K562 (cell line): ENCODE measurements around the gene NRIP2. TPM values are rescaled to one million over a fixed set of nuclear protein-coding genes. Genes with fewer than 3 reads are reported as not detected.

ENCODE experiments used
- ATAC-seq: fragments of 200-7000 bp; cut with Tn5 transposase; 3 replicates; pipeline ENCODE4 v1.9.1; 2020; ENCODE audit warnings: moderate library complexity
- BruUV-seq: library from RNA; stranded (reverse); fragments of 400-500 nt; replicated peaks from 2 replicates; lab custom pipeline; 2021; lab: Mats Ljungman, UMichigan
- CTCF ChIA-PET: fragments of 300-600 bp; formaldehyde crosslinking; extraction: SDS; loops from one replicate; lab custom pipeline; 2021; ENCODE audit warnings: low intra/inter-chr PET ratio; lab: Yijun Ruan, JAX
- POLR2A ChIA-PET: fragments of 300-600, 350-650 bp; sonication (Branson Sonifier 250); formaldehyde crosslinking; extraction: SDS; loops from one replicate; lab custom pipeline; 2021; ENCODE audit warnings: antibody characterized with exemption, inconsistent platforms; lab: Yijun Ruan, JAX
- DNase-seq, 4 experiments: peaks; one replicate each; pipeline versions ENCODE4 v3.0.0 to v3.0.0-alpha.2; 2011 to 2018; ENCODE audit warnings: low spot score in 3 of 4, mixed read lengths in 3 of 4; ENCODE audit errors: extremely low read depth in 1 of 4
- FAIRE-seq: peaks from 2 replicates; lab custom pipeline; 2011; peaks lifted over from hg19 to GRCh38; lab: Jason Lieb, UNC
- H2AFZ ChIP-seq: 2 replicates; pipeline ENCODE4 v1.6.0; 2011; ENCODE audit warnings: low read depth, low read length, control low read depth, inconsistent platforms
- H3K27ac ChIP-seq: fragments of 200-600 bp; 3 replicates; pipeline ENCODE4 v1.8.0; 2011; ENCODE audit warnings: low read depth, mild to moderate bottlenecking, control low read depth, inconsistent platforms, low read length, moderate library complexity, mixed read lengths; ENCODE audit errors: extremely low read depth
- H3K27me3 ChIP-seq, 2 experiments: fragments of 300-600 bp in 1 of 2; 2 replicates in 1 of 2; 3 replicates in 1 of 2; pipeline versions ENCODE4 v1.6.0 to v1.8.0; 2011; ENCODE audit warnings: inconsistent platforms in 2 of 2, low read length in 2 of 2, mild to moderate bottlenecking in 1 of 2, mixed read lengths in 1 of 2, moderate library complexity in 1 of 2; ENCODE audit not compliant: control insufficient read depth in 2 of 2, insufficient read depth in 2 of 2
- H3K36me3 ChIP-seq: fragments of 300-600 bp; 3 replicates; pipeline ENCODE4 v1.8.0; 2011; ENCODE audit warnings: mild to moderate bottlenecking, low read length, inconsistent platforms; ENCODE audit not compliant: control insufficient read depth, insufficient read depth
- H3K4me1 ChIP-seq, 2 experiments: fragments of 200-600 bp in 1 of 2; replicated peaks in 1 of 2; 2 replicates in 1 of 2; 3 replicates in 1 of 2; pipeline versions ENCODE4 v1.5.1 to v1.8.0; 2011; ENCODE audit warnings: inconsistent platforms in 2 of 2, low read length in 2 of 2, mild to moderate bottlenecking in 1 of 2, mixed read lengths in 1 of 2, moderate library complexity in 1 of 2; ENCODE audit not compliant: control insufficient read depth in 2 of 2, insufficient read depth in 2 of 2
- H3K4me2 ChIP-seq: 2 replicates; pipeline ENCODE4 v1.6.1; 2011; ENCODE audit warnings: low read length, control low read depth, inconsistent platforms, mixed read lengths; ENCODE audit not compliant: insufficient read depth
- H3K4me3 ChIP-seq: fragments of 200-600 bp; sonication (generic), shearing (Covaris generic); 2 replicates; pipeline ENCODE4 v1.5.1; 2016; ENCODE audit warnings: control low read depth, inconsistent platforms
- H3K79me2 ChIP-seq: fragments of 200-600 bp; 3 replicates; pipeline ENCODE4 v1.8.0; 2011; ENCODE audit warnings: low read length, inconsistent platforms; ENCODE audit not compliant: control insufficient read depth, insufficient read depth
- H3K9ac ChIP-seq, 2 experiments: 2 replicates each; pipeline versions ENCODE4 v1.6.0 to v1.6.1; 2011; ENCODE audit warnings: low read depth in 2 of 2, low read length in 2 of 2, control low read depth in 1 of 2, inconsistent platforms in 1 of 2, mild to moderate bottlenecking in 1 of 2, mixed read lengths in 1 of 2; ENCODE audit not compliant: insufficient read depth in 1 of 2
- H3K9me1 ChIP-seq: one replicate; pipeline ENCODE4 v1.6.0; 2011; ENCODE audit warnings: inconsistent platforms, mild to moderate bottlenecking, low read length, moderate library complexity; ENCODE audit not compliant: control insufficient read depth, insufficient read depth
- H3K9me3 ChIP-seq: replicated peaks from 2 replicates; pipeline ENCODE4 v1.5.1; 2011; ENCODE audit warnings: low read depth, low read length, inconsistent platforms; ENCODE audit not compliant: control insufficient read depth, insufficient read depth
- H4K20me1 ChIP-seq: replicated peaks from 2 replicates; pipeline ENCODE4 v1.6.1; 2011; ENCODE audit warnings: low read length, inconsistent platforms, mixed read lengths; ENCODE audit not compliant: control insufficient read depth, insufficient read depth
- ARID3A ChIP-seq: IDR thresholded peaks from 2 replicates; pipeline ENCODE4 v1.6.1; 2012; ENCODE audit warnings: low read depth, low read length, improper control_type of control experiment, borderline replicate concordance
- CEBPG ChIP-seq, 3 experiments: fragments of 200-800 bp in 1 of 3; sonication (Bioruptor generic) in 1 of 3; sonication (generic) in 1 of 3; formaldehyde crosslinking in 1 of 3; IDR thresholded peaks in 2 of 3; conservative IDR thresholded peaks in 1 of 3; 2 replicates each; pipeline versions ENCODE4 v1.6.1 to v1.8.0; 2016 to 2022; ENCODE audit warnings: missing compliant biosample characterization in 2 of 3, missing genetic modification characterization in 2 of 3, mild to moderate bottlenecking in 1 of 3, missing genetic modification reagents in 1 of 3
- ESRRA ChIP-seq: fragments of 450-650 bp; IDR thresholded peaks from 2 replicates; pipeline ENCODE4 v1.6.1; 2014; ENCODE audit warnings: low read depth, mild to moderate bottlenecking, moderate library complexity, borderline replicate concordance
- GATAD2A ChIP-seq: fragments of 450-650 bp; IDR thresholded peaks from 2 replicates; pipeline ENCODE4 v1.6.1; 2017
- HNRNPH1 ChIP-seq: fragments of 200-400 bp; formaldehyde crosslinking; optimal IDR thresholded peaks from 2 replicates; pipeline ENCODE3; 2017; ENCODE audit warnings: low read depth, mild to moderate bottlenecking, low read length, moderate library complexity
- KLF10 ChIP-seq: fragments of 250-450 bp; sonication (Bioruptor Pico); IDR thresholded peaks from 2 replicates; pipeline ENCODE4 v1.6.1; 2021; ENCODE audit warnings: matching md5 sums
- PBX2 ChIP-seq, 2 experiments: IDR thresholded peaks in 1 of 2; conservative IDR thresholded peaks in 1 of 2; 2 replicates each; pipeline ENCODE4 v1.6.1; 2016; ENCODE audit warnings: low read depth in 2 of 2, mild to moderate bottlenecking in 1 of 2, missing compliant biosample characterization in 1 of 2, missing genetic modification characterization in 1 of 2, moderate library complexity in 1 of 2
- SMAD2 ChIP-seq: fragments of 150-350 bp; IDR thresholded peaks from 2 replicates; pipeline ENCODE4 v1.6.1; 2014; ENCODE audit warnings: low read depth, mild to moderate bottlenecking, low read length
- ZC3H8 ChIP-seq: fragments of 450-650 bp; IDR thresholded peaks from 2 replicates; pipeline ENCODE4 v1.6.1; 2017
- ZNF561 ChIP-seq: fragments of 450-650 bp; formaldehyde crosslinking; conservative IDR thresholded peaks from 2 replicates; pipeline ENCODE4 v1.4.0; 2020; ENCODE audit warnings: mild to moderate bottlenecking, moderate library complexity
- WGBS: fragments of 100-300 bp; shearing (Covaris generic); methylation state at CpG from one replicate; pipeline ENCODE4 v1.1.6; 2016; ENCODE audit warnings: low coverage, mixed read lengths; ENCODE audit not compliant: insufficient coverage; ENCODE audit errors: missing lambda C conversion rate; 5-methylcytosine and 5-hydroxymethylcytosine counted together
- in situ Hi-C: fragments of 300-500 bp; cut with MboI; formaldehyde crosslinking; loops from 4 replicates; pipeline ENCODE4 v1.15.0; 2018; ENCODE audit warnings: inconsistent platforms, mixed read lengths
- intact Hi-C: fragments of 100-400 bp; cut with micrococcal nuclease; formaldehyde crosslinking; loops from 2 replicates; pipeline ENCODE4 v1.14.2; 2022
- polyA plus RNA-seq, 8 experiments: library from polyadenylated mRNA; depleted of rRNA in 4 of 8; stranded (reverse) in 5 of 8; unstranded in 3 of 8; fragments of >200 nt; fragmentation: Nextera tagmentation in 2 of 8; fragmentation: Illumina TruSeq in 1 of 8; extraction: Ambion mirVana in 2 of 8; extraction: Trizol in 1 of 8; gene quantifications; 2 replicates each; pipeline versions ENCODE4 v1.2.1 to v1.2.3, GENCODE V29; 2011 to 2014; ENCODE audit warnings: inconsistent platforms in 1 of 8, missing spikeins in 1 of 8
- total RNA-seq, 7 experiments: library from RNA; depleted of rRNA in 6 of 7; stranded (reverse); fragments of >200 nt in 6 of 7; fragmentation: Illumina TruSeq in 2 of 7; extraction: Trizol in 2 of 7; gene quantifications; 2 replicates each; pipeline versions ENCODE4 v1.2.1 to v1.2.3, GENCODE V29; 2011 to 2021; ENCODE audit warnings: low replicate concordance in 1 of 7
- TF ChIP-seq, protein P1 (sequence below): fragments of 450-650 bp; IDR thresholded peaks from 2 replicates; pipeline ENCODE4 v1.6.1; 2016
- TF ChIP-seq, protein P2 (sequence below): fragments of 450-650 bp; formaldehyde crosslinking; IDR thresholded peaks from 2 replicates; pipeline ENCODE4 v1.4.0; 2022; ENCODE audit warnings: missing genetic modification characterization

Gene NRIP2
- total and polyA plus RNA-seq, 9 of the 15 experiments (the other 6 are each of a cell fraction or from before 2014, with no cell fraction given): 0.07 to 0.10 TPM; not detected in 7

DNA sequence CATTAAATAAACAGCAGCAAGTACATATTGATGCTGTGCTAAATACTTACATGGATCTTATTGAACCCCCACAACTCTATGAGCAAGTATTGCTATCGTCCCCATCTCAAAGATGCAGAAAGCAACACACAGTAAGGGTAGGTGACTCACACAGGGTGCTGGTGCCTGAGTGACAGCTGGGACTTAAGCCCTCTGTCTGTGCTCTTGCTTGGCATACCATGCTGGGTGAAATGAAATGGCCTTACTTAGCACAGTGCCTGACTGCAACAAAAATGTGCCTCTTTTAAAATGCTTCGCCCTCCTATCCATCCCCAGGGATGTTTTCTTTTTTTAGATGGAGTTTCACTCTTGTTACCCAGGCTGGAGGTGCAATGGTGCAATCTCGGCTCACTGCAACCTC lies 21.2 kb upstream of the NRIP2 start (continued):
- TF ChIP-seq PBX2 (CRISPR knock-in tag; IDR thresholded peaks at IDR 0.05; ENCODE audit: low read depth) (peak; percentile 27; the same call in 1 of the 2 replicates), PBX2 (tag; conservative IDR thresholded peaks at IDR 0.05; ENCODE audit: low read depth) (no peak)
- TF ChIP-seq, protein P1, sequence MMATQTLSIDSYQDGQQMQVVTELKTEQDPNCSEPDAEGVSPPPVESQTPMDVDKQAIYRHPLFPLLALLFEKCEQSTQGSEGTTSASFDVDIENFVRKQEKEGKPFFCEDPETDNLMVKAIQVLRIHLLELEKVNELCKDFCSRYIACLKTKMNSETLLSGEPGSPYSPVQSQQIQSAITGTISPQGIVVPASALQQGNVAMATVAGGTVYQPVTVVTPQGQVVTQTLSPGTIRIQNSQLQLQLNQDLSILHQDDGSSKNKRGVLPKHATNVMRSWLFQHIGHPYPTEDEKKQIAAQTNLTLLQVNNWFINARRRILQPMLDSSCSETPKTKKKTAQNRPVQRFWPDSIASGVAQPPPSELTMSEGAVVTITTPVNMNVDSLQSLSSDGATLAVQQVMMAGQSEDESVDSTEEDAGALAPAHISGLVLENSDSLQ: peak; percentile 73
- TF ChIP-seq, all 486 proteins: peak for 2

DNA sequence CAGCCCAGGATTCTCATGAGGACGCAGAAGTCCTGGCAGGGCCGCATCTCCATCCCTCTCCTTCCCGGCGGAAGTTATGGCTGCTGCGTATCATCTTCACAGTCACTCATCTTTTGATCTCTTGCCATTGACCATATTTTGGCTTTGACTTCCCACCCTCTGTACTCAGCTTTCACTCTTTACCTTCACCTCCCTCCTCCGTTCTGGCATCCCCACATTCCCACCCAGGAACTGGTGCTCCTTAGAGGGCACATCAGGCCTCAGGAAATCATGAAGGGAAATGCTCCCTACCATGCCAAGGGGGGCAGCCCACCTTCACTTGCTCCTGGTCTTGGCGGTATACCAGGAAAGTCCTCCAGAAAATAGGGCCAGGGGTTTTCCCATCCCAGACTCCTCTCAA lies 20.7 kb upstream of the NRIP2 start:
- ChIA-PET POLR2A (interaction anchor here (0.6 kb wide), 1 partner anchor 10 kb away, joined by 3 read pairs; no protein-coding TSS in a partner anchor), CTCF (no interaction called here)
- no peak for FAIRE-seq
- no peaks in the 10 kb centered on the region for H3K9me1 ChIP-seq
- no peak overlapping the region for H3K9ac ChIP-seq
- no TSS peak for BruUV-seq
- H3K27ac ChIP-seq: no peak overlapping the region
- ATAC-seq: no peak
- no peak for TF ChIP-seq CEBPG (CRISPR knock-in tag; IDR thresholded peaks at IDR 0.05)
- TF ChIP-seq CEBPG (tag; conservative IDR thresholded peaks at IDR 0.05 in 1 of 2, IDR thresholded peaks at IDR 0.05 in 1 of 2): no peak
- no peak for TF ChIP-seq KLF10 (CRISPR knock-in tag)
- TF ChIP-seq, protein P2, sequence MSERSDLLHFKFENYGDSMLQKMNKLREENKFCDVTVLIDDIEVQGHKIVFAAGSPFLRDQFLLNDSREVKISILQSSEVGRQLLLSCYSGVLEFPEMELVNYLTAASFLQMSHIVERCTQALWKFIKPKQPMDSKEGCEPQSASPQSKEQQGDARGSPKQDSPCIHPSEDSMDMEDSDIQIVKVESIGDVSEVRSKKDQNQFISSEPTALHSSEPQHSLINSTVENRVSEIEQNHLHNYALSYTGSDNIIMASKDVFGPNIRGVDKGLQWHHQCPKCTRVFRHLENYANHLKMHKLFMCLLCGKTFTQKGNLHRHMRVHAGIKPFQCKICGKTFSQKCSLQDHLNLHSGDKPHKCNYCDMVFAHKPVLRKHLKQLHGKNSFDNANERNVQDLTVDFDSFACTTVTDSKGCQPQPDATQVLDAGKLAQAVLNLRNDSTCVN: no peak
- no peak for TF ChIP-seq ESRRA
- TF ChIP-seq ZNF561 (CRISPR knock-in tag): no peak
- TF ChIP-seq ARID3A: no peak
- no peak for TF ChIP-seq ZC3H8
- TF ChIP-seq HNRNPH1: no peak
- no peak for TF ChIP-seq GATAD2A
- no peak for TF ChIP-seq SMAD2
- H3K79me2 ChIP-seq: no peaks in the 10 kb centered on the region
- in situ Hi-C loops: no loop called here
- WGBS: 50% methylated on average over 2 of the region's 7 CpGs
- DNase-seq: no peak
- no peaks in the 10 kb centered on the region for H4K20me1 ChIP-seq
- H3K4me1 ChIP-seq: peaks cover 0 to 4% of the 10 kb centered on the region in 2 experiments; a peak in 1 of 5 replicates
- intact Hi-C loops: no loop called here
- H3K4me3 ChIP-seq: no peak overlapping the region
- no peaks in the 10 kb centered on the region for H3K27me3 ChIP-seq
- H2AFZ ChIP-seq: no peak overlapping the region
- no peaks in the 10 kb centered on the region for H3K9me3 ChIP-seq
- no peak overlapping the region for H3K4me2 ChIP-seq
- H3K36me3 ChIP-seq: peaks cover 27% of the 10 kb centered on the region; the same call in 1 of the 3 replicates
